Measurements from ENCODE around the gene SCG3.

Gene SCG3

GRCh38 chr15:51760805-51761204 lies 79.5 kb downstream of the SCG3 start:
- no peak for DNase-seq

GRCh38 chr15:51765751-51766150 lies 84.4 kb downstream of the SCG3 start:
- no peak for DNase-seq

GRCh38 chr15:51766341-51766740 lies 85.0 kb downstream of the SCG3 start:
- no peak for DNase-seq

- no peak for DNase-seq
Measured at GRCh38 chr15:51768018-51768417, 86.7 kb downstream of the SCG3 start.
